SK-N-DZ (cell line): Measurements from ENCODE around the gene MEOX1.
"Not testable (repeated sequence)": the region's sequence is repeated elsewhere in the genome, so short reads cannot be mapped to it uniquely, and the experiment has no call there.

ENCODE experiments used
- DNase-seq: peaks from one replicate; pipeline ENCODE4 v3.0.0-alpha.2; 2015; ENCODE audit warnings: low spot score

The MEOX1 gene

GRCh38 chr17:43618276-43618675 lies 43.4 kb downstream of the MEOX1 start:
- no peak for DNase-seq

GRCh38 chr17:43616852-43617251 lies 44.9 kb downstream of the MEOX1 start:
- no peak for DNase-seq

GRCh38 chr17:43616421-43616820 lies 45.3 kb downstream of the MEOX1 start:
- DNase-seq = no peak

GRCh38 chr17:43616029-43616351 lies 45.7 kb downstream of the MEOX1 start:
- DNase-seq = no peak

GRCh38 chr17:43615330-43616028 lies 46.2 kb downstream of the MEOX1 start:
- no peak for DNase-seq

- no peak for DNase-seq
These were observed 47.2 kb downstream of the MEOX1 start for GRCh38 chr17:43614561-43614960.

- no peak for DNase-seq
These were observed 47.8 kb downstream of the MEOX1 start for GRCh38 chr17:43613917-43614316.

GRCh38 chr17:43612515-43612914 lies 49.2 kb downstream of the MEOX1 start:
- no peak for DNase-seq

GRCh38 chr17:43611230-43611969 lies 50.3 kb downstream of the MEOX1 start:
- no peak for DNase-seq

GRCh38 chr17:43609613-43610385 lies 51.9 kb downstream of the MEOX1 start:
- DNase-seq = no peak

GRCh38 chr17:43608313-43608712 lies 53.4 kb downstream of the MEOX1 start:
- DNase-seq = no peak

GRCh38 chr17:43604549-43604948 lies 57.2 kb downstream of the MEOX1 start:
- no peak for DNase-seq

- no peak for DNase-seq
These were observed 58.4 kb downstream of the MEOX1 start for GRCh38 chr17:43603321-43603720.

GRCh38 chr17:43602556-43602955 lies 59.2 kb downstream of the MEOX1 start:
- DNase-seq = not testable (repeated sequence)

GRCh38 chr17:43601280-43602039 lies 60.3 kb downstream of the MEOX1 start:
- DNase-seq = no peak

GRCh38 chr17:43599835-43600234 lies 61.9 kb downstream of the MEOX1 start:
- DNase-seq = no peak

- DNase-seq = no peak
These were observed 62.7 kb downstream of the MEOX1 start for GRCh38 chr17:43599046-43599395.

- DNase-seq = no peak
These were observed 63.2 kb downstream of the MEOX1 start for GRCh38 chr17:43598357-43599045.

- no peak for DNase-seq
These were observed 63.9 kb downstream of the MEOX1 start for GRCh38 chr17:43597624-43598356.

GRCh38 chr17:43595466-43595865 lies 66.3 kb downstream of the MEOX1 start:
- DNase-seq = no peak
